TTC549 (cell line): Measurements from ENCODE around the gene MMGT1.

Experiments
- FAIRE-seq: peaks from 2 replicates; lab custom pipeline; 2012; peaks lifted over from hg19 to GRCh38; lab: Jason Lieb, UNC

Gene MMGT1

DNA sequence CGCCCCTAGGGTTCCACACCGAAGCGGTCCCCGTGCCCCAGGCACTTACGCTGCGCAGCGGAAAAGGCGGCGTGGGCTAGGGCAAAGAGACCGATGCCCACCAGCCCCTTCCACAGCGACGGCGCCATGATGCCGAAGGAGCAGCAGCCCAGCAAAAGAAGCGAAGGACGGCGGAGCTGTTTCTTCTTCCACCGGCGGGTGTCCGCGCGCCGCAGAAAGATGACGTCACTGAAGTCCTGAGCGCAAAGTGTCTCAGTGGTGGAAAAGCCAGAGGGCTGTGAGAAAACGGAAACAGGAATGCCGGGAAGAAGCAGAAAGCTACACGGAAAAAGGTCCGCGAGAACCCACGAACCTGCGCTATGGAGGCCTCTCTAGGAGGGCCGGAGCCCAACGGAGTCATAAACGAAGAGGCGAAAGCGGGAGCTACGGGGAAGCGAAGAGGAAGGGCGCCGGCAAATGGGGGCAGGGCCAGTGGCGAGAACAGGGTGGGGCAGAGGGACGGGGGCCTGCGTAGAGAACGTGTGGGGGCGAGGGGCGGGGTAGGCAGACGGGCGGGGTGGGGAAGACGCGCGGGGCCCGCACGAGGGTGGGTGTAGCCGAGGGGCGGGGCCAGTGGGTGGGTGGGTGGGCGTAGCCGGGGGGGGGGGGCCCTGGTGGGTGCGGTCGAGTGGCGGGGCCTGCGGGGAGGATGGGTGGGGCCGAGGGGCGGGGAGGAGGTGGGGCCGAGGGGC, at the start of gene MMGT1:
Gene MMGT1 (minus strand): TSS at position 441 of the 731 bp plus-strand sequence. CDS start 313 bp downstream, at position 128.
- FAIRE-seq: no peak

- FAIRE-seq: no peak
These were observed 48.1 kb upstream of the MMGT1 start for GRCh38 chrX:136021903-136022302.

GRCh38 chrX:136021160-136021559, 47.4 kb upstream of the MMGT1 start:
- no peak for FAIRE-seq

GRCh38 chrX:136019226-136019625, 45.4 kb upstream of the MMGT1 start:
- no peak for FAIRE-seq

- no peak for FAIRE-seq
These were observed 43.1 kb upstream of the MMGT1 start for GRCh38 chrX:136016881-136017280.

- FAIRE-seq: no peak
These were observed 41.2 kb upstream of the MMGT1 start for GRCh38 chrX:136015016-136015415.

- no peak for FAIRE-seq
These were observed 14.5 kb upstream of the MMGT1 start for GRCh38 chrX:135988245-135988644.

DNA sequence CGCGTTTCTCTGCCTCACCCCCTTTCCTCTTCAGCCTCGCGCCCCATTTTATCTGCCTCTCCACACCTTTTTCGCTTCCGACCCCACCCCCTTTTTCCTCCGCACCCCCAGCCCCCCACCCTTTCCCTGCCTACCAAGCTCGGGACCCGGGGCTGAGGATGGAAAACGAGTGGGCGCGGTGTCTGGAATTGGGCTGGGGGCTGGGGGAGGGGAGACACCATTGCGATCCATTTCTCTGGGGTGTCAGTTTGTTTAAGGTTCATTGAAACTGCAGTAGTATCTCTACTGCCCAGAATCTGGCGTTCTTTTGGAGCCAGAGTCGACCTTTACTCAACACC, 12.2 kb upstream of the MMGT1 start:
- FAIRE-seq: no peak

DNA sequence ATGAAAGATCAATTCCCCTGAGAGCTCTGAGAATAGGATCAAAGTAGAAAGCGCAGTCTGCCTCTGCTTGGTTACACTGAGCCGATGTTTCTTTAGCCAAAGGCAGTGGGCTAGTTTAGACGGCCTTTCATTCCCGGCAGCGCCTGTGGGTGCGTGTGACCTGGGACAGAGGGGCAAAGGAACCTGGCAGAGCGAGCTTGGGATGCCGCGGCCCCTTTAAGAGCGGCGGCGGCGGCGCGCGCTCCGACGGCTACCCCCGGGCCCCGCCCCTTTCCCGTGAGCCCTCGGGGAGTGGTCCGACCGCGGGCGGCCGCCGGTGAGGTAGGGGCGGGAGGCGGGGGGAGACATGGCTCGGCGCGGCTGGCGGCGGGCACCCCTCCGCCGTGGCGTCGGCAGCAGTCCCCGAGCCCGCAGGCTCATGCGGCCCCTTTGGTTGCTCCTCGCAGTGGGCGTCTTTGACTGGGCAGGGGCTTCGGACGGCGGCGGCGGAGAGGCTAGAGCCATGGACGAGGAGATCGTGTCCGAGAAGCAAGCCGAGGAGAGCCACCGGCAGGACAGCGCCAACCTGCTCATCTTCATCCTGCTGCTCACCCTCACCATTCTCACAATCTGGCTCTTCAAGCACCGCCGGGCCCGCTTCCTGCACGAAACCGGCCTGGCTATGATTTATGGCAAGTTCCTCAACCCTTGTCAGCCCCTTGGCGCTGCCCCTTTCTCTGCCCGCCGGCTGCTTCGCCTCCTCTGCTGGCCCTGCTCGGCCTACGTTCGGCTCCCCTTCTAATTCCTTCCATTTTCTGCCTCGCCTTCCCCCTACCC, 11.6 kb upstream of the MMGT1 start, which contains the start of gene SLC9A6:
Gene SLC9A6 (plus strand): TSS at position 279 of the 816 bp plus-strand sequence. CDS start 224 bp downstream, at position 503.
- FAIRE-seq: no peak

- no peak for FAIRE-seq
These were observed 11.0 kb upstream of the MMGT1 start for GRCh38 chrX:135984791-135985156.

- no peak for FAIRE-seq
These were observed 10.5 kb upstream of the MMGT1 start for GRCh38 chrX:135984256-135984655.

DNA sequence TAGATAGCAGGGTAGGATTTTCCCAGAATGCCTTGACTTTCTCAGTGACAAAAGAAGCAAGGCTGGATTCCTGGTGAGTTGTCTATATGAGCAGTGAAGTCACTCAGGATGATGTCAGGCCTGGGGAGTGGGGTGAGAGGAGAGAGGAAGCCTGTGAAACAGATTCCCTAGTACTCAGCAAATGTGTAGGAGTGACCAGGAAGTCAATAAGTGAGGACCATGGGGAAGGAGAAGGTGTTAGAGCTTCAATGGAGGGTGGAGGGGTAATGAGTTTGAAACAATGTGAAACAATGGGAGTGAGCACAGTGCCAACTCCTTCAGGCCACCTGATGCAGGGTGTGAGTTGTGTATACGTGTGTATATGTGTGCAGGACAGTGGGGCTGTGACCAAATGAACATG, 9.1 kb upstream of the MMGT1 start:
- FAIRE-seq: no peak

DNA sequence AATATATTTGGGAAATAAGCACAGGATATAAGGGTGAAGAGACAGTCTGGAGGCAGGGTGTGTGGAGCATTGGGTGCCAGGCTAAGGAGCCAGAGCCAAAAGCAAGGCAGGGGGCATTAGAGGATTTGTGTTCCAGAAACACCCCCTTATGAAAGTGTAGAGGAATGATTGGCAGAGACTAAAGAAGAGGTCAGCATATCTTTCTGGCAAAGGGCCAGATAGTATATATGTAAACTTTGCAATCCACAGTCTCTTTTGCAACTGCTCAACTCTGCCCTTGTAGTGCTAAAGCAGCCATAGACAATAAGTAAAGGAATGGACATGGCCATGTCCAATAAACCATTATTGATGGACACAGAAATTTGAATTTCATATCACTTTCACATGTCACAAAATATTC, 7.9 kb upstream of the MMGT1 start:
- FAIRE-seq: no peak

DNA sequence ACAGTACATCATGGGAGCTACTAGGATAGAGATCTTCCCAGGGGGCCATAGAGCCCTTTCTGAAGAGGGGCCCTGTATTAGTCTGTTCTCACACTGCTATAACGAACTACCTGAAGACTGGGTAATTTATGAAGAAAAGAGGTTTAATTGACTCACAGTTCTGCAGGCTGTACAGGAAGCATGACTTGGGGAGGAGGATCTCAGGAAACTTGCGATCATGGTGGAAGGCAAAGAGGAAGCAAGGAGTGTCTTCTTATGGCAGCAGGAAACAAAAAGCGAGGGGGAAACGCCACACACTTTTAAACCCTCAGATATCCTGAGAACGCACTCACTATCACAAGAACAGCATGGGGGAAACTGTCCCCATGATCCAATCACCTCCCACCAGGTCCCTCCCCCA, 7.2 kb upstream of the MMGT1 start:
- FAIRE-seq: no peak

DNA sequence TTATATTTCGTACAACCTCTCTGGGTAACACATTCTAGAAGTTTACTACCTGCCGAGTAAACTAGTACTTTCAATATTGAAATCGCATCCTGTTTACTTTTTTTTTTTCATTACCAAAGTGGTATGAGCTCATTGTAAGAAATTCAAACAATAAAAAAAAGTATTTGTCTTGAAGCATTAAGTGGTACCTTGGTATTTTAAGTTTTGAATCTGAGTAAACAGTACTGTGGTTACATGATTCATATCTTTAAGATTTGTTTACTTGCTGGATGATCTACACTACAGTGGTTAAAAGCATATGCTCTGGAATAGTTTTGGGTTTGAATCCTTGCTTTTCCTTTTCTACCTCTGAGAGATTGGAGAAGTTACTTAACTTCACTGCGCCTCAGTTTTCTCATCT, 3.8 kb upstream of the MMGT1 start:
- no peak for FAIRE-seq

DNA sequence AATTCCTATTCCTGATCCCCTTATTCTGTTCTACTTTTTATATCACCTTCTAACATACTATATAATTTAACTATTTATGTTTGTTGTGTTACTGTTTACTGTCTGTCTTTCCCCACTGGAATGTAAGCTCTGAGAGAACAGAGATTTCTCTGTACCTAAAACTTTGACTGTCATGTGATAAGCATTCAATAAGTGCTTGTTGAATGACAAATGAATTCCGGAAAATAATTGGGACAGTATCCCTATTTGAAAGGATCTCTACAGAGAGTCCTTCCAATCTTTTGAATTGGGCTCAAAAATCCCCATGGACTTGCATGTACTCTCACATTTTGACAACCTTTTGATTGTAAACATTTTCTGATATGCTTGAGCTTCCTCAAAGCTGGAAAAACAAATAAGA, 1.6 kb upstream of the MMGT1 start:
- FAIRE-seq: no peak

DNA sequence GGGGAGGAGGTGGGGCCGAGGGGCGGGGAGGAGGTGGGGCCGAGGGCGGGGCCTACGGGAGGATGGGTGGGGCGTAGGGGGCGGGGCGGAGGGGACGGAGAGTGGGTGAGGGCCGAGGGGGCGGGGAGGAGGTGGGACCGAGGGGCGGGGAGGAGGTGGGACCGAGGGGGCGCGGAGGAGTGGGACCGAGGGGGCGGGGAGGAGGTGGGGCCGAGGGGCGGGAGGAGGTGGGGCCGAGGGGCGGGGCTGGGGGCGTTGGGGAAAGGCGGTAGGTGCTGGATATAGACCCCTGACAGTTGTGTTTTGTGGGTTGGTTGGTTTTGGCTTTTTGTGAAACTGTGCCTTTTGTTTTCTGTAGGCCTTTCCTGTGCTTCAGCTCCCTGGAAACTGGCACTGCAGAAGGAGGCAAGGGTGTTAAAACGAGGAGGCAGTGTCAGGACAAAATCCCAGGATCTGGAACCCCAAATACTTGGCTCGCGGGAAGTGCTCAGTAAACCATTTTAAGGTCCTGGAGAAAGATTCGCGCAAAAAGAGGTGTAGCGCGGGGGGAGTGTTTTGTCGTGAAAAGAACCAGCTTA, 580 bp upstream of the MMGT1 start:
- no peak for FAIRE-seq

GRCh38 chrX:135973025-135973547, 702 bp downstream of the MMGT1 start:
- FAIRE-seq: no peak

- FAIRE-seq: no peak
These were observed 22.5 kb downstream of the MMGT1 start for GRCh38 chrX:135951291-135951690.

DNA sequence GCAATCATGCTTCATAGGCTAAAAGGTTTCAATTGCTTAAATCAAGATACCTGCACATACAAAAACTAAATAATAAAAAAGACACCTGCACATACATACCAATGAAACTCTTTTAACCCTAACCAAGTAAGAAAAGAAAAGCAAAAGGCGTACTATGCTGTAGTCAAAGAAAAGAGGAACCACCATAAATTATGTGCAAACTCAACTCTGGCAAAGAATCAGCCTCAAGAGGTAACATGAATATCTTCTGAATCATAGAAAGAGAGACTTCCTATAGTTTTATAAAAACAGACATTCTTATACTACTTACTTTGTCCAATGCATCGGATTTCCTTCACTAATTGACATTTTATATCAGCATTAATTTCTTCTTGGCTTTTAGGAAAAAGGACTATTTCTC, 29.3 kb downstream of the MMGT1 start:
- no peak for FAIRE-seq

DNA sequence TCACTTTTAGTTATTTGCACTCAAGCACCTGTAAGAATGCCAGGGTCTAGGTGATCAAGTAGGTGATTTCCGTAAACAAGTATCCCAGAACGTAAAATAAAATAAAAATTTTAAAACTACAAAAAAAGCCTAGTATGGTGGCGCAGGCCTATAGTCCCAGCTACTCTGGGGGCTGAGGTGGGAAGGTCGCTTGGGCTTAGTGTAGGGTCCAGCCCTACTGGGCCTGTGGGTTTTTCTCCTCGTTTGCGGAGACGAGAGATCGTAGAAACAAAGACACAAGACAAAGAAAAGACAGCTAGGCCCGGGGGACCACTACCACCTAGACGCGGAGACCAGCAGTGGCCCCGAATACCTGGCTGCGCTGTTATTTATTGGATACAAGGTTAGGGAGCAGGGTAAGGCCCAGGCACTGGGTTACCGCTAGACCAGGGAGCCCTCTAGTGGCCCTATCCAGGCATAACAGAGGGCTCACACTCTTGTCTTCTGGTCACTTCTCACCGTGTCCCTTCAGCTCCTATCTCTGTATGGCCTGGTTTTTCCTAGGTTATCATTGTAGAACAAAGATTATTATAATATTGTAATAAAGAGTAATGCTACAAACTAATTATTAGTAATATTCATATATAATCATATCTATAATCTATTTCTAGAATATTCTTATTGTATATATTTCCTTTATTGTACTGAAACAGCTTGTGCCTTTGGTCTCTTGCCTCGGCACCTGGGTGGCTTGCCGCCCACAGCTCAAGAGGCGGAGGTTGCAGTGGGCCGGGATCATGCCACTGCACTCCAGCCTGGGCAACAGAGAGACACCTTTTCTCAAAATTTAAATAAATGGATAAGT, 41.9 kb downstream of the MMGT1 start:
- no peak for FAIRE-seq

DNA sequence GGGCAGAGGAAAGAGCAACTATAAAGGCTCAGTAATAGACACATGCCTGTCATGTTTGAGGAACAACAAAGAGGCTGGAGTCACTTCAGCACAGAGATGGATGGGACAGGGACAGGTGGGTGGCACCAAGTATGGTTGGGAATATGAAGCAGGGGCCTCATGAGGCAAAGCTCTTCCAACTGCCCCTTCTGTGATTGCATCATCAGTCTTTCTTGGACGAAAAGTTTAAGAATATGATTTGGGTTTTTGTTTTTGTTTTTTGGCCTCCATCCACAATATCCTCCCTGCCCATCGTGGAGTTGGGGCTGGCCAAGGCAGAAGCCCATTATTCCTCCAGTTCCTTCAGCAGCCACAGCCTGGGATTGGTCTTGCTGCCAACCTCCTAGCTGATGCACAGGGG, 45.9 kb downstream of the MMGT1 start:
- FAIRE-seq: no peak
